ENCODE data around the gene ADSS1.

The ADSS1 gene

GRCh38 chr14:104782808-104783139 is 58.7 kb downstream of the ADSS1 start:
- no peak for DNase-seq (ENCODE audit: low read depth)

- DNase-seq (ENCODE audit: low read depth), result no peak
Measured at GRCh38 chr14:104783484-104784217, 59.6 kb downstream of the ADSS1 start.

GRCh38 chr14:104784218-104784568 is 60.2 kb downstream of the ADSS1 start:
- DNase-seq (ENCODE audit: low read depth), result no peak

DNA sequence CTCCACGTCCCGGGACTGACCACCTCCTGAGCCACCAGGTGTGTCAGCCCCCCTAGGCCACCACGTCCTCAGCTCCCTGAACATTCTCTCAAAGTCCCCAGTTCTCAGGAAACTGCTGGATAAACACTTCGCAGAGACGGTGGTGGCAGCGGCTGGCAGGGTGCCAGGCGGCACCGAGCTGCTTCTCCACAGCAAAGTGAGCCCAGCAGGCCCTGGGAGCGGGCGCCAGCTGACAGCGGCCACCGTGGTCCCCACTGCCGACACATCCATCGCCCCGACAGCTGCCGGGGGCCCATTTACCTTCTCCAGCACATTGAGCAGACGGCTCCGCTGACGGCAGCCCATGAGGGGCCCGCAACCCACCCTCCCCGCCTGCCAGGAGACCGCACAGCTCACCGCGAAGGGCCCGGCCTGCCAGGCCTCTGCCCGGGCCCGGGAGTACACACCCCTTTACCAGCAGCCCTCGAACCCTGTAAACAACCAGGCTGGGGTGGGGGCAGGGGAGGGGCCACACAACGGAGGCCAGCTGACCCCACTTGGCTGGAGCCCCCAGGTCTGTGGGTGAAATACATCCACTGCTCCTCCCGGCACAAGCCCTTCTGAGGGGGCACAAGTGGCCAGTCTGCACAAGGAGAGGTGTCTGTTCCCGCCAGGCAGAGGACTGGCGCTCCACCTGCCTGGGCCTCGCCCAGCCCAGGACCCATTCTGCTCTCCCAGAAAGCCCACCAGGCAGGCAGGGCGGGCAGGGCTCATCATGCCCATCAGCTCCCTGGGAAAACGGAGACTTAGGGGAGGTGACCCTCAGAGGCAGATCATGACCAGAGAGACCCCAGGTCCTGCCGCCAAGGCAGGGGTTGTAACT is 61.0 kb downstream of the ADSS1 start:
- no peak for DNase-seq (ENCODE audit: low read depth)

DNA sequence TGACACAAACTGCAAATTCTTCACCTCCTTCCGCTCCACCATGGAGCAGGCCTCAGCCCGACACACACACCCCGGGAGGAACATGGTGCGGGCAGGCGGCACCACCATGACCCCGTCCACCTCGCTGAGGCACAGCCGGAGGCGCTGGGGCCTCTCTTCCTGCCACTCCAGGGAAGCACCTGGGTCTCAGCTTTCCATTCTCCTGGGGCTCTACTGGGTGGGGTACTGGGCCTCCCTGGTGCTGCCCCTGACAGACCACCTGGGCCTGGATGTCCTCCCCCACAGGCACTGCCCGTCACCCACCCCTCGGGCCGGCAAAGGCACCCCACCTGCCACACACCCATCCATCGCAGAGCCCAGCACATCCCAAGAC is 61.7 kb downstream of the ADSS1 start:
- DNase-seq (ENCODE audit: low read depth), result no peak

DNA sequence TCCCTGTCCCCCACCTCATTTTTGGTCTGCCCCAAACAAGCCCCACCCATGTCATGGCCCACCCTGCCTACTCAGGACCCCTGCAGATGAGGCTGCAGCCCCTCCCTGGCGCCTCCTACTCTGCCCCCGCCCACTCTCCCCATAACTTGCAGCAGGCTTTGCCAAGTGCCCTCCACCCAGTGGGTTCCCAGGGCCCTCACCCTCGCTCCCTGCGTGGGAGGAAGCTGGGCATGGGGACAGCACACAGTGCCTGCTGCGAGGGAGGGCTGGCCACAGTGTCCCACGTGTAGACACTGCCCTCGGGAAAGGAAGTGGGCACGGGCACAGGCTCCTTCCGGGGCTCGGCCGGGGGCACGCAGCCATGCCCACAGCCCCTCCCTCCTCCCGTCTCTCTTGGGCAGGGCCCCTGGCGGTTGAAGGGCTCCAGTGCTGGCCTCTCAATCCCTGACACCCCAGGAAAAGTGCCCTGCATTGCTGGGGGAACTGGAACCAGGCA is 62.1 kb downstream of the ADSS1 start:
- no peak for DNase-seq (ENCODE audit: low read depth)

GRCh38 chr14:104786726-104787675 is 63.0 kb downstream of the ADSS1 start:
- no peak for DNase-seq (ENCODE audit: low read depth)

DNA sequence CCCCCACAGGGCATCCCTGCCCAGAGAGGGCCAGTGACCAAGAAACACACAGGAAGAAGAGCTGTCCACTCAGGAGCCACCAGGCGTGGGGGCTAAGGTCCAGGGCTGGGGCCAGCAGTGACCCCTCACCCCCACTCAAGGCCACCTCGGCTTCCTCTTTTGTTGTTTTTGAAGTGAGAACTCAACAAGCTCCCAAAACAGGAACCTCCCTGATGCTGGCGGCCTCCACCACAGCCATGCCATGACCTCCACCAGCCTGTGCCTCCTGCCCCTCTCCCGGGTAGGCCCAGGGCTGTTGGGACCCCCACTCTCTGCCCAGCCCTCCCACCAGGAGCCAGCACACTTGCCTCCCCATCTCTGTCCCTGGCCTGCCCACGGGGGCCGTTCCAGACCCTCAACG is 63.7 kb downstream of the ADSS1 start:
- DNase-seq (ENCODE audit: low read depth), result no peak

- no peak for DNase-seq (ENCODE audit: low read depth)
Measured at GRCh38 chr14:104788161-104788818, 64.3 kb downstream of the ADSS1 start.

- no peak for DNase-seq (ENCODE audit: low read depth)
Measured at GRCh38 chr14:104788873-104789663, 65.0 kb downstream of the ADSS1 start.

DNA sequence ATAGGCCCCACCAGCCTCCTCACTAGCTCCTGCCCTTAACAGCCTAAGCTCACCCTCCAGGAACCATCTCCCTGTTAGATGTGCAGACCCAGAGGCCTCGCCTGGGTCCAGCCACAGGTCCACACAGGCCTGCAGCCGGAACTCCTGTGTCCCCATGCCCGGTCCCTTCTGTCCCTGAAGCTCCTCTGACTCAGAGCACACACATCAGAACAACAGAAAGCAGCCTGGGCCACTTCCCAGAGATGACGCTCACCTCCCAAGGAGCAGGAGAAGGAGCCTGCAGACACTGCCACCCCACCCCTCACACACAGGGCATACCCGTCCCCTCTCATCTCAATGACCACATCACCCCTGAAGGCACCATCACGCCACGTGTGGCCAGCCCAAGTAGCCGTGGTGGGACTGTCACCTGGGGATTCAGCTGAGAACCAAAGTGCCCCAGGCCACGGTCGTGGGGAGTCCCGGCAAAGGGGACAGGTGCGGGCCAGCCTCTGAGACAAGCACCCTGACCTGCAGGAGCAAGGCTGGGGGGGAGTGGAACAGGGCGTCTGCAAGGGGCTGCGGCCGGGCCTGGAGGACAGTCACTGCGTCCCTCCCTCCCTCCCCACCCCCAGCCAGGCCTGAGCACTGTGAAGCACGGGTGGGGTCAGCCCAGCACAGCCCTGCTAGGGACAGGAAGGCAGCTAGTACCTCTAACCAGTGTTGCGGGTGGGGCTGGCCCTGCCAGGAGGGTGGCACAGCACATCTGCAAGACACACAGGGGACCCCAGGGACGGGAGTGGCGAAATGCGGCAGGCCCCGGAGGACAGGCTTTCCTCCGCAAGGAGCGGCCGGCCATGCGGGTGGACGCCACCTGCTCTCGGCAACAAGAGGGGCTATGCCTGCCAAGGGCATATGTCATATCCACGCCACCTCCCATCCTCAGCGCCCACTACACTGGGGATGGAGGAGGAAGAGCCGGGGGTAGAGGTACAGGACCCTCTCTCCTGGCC is 66.0 kb downstream of the ADSS1 start:
- DNase-seq (ENCODE audit: low read depth), result no peak

GRCh38 chr14:104791425-104791824 is 67.4 kb downstream of the ADSS1 start:
- no peak for DNase-seq (ENCODE audit: low read depth)

DNA sequence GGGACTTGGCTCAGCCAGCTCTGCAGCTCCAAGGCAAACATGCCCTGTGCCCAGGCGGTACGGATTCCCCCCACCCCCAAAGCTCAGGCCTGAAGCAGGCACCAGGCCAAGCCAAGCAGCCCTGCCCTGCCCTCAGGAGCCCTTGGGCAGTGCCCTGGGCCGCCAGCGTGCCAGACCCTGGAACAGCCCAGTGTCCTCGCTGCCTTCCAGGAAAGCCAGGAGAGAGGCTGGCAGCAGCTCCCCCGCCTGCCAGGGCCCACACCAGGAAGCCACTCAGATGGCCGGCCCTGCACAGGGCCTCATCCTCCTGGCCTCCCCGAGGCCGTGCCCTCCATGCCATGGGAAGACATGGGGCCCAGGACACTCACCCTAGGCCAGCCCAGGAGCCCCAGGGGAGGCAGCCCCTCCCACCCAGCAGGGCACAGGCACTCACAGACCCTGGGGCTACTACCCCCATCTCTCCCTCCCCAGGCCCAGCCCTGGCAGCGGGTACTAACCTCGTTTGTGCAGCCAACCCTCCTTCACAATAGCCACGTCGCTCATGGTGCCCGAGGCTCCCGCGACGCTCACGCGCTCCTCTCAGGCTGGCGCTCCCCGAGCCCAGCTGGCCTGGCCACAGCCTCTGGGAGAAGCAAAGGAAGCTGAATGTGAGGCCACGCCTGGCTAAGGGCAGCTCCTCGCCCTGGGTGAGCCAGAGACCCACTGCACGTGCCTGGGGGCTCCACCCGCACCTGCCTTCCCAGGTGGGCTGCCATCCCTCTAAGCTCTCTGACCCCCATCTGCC is 68.3 kb downstream of the ADSS1 start:
- no peak for DNase-seq (ENCODE audit: low read depth)

- no peak for DNase-seq (ENCODE audit: low read depth)
Measured at GRCh38 chr14:104792945-104793702, 69.1 kb downstream of the ADSS1 start.

DNA sequence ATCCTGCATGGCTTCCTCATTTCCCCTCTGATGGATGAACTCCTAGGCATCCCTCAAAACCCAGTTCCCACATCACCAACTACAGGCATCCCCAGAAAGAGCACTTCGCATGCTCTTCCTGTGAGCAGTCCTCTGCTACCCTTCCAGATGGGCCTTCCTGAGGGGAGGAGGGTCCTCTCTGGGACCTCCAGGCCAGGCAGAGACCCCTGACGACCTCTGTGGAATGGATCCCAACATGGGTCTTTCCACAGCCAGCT is 69.6 kb downstream of the ADSS1 start:
- no peak for DNase-seq (ENCODE audit: low read depth)

DNA sequence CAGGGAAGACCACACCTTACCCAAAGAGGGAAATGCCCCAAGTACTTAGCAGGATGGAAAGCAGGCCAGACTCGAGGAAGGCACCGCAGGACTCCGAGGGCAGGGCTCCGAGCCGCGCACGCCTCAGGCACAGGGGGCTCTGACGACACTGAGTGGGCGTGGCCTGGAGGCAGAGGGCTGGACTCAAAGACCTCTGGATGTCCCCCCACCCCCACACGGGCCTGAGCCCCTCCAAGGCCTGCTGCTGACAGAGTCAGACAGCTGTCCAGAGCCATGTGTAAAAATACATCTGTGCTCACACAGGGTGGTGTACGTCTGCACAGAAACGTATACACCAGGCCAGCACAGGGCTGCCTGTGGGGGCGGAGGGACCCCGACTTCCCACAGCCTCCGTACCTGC is 70.1 kb downstream of the ADSS1 start:
- peak; percentile 78 for DNase-seq (ENCODE audit: low read depth)

DNA sequence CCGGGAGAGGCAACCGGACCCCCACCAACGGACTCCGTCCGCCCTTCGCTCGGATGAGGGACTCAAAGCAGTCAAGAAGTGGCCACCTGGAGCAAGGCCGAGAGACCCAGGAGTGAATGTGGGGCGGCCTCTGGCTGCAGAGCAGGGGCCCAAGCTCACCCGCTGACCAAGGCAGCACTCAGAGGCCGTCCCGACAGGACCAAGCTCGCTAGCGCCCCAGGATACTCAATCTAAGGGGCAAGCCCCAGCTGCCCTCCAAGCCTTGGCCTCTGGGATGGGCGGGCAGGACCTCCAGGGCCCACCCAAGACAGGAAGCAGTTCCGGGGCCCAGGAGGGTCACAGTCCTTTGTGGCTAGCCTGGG is 70.6 kb downstream of the ADSS1 start:
- peak; percentile 40 for DNase-seq (ENCODE audit: low read depth)

GRCh38 chr14:104794993-104795780 is 71.2 kb downstream of the ADSS1 start, which contains the start of gene AKT1:
AKT1 (minus strand) TSS chr14:104795748; CDS start chr14:104792643, 3,105 bp downstream.
- DNase-seq (ENCODE audit: low read depth), result peak; percentile 27

Data from EH (cell line).